ENCODE measurements around the gene NEURL3. TPM values are rescaled to one million over a fixed set of nuclear protein-coding genes. Genes with fewer than 3 reads are reported as not detected.

The NEURL3 gene
- total RNA-seq, 4 donors from 2014 or later, result 0.40 TPM; not detected in 3

- H3K36me3 ChIP-seq, result no peaks in the 10 kb centered on the region
- intact Hi-C loops (cut with DNase I), result no loop called here
- no peak for DNase-seq
- H3K4me1 ChIP-seq, result peaks cover 0 to 3% of the 10 kb centered on the region in 2 donors
- no peaks in the 10 kb centered on the region for H3K27me3 ChIP-seq
- no peak overlapping the region for H3K4me3 ChIP-seq (replicated peaks in 1 of 3)
- H3K9me3 ChIP-seq, result no peaks in the 10 kb centered on the region
- WGBS, 2 donors, result 66 to 80% methylated on average over 3 of the region's 3 CpGs
- H3K27ac ChIP-seq, result peak overlapping the region in 2 of 3 donors; percentile 51 to 52
- TF ChIP-seq POLR2A (IDR thresholded peaks at IDR 0.05), result no peak
These were observed 18.5 kb downstream of the NEURL3 start for GRCh38 chr2:96486696-96487095.

DNA sequence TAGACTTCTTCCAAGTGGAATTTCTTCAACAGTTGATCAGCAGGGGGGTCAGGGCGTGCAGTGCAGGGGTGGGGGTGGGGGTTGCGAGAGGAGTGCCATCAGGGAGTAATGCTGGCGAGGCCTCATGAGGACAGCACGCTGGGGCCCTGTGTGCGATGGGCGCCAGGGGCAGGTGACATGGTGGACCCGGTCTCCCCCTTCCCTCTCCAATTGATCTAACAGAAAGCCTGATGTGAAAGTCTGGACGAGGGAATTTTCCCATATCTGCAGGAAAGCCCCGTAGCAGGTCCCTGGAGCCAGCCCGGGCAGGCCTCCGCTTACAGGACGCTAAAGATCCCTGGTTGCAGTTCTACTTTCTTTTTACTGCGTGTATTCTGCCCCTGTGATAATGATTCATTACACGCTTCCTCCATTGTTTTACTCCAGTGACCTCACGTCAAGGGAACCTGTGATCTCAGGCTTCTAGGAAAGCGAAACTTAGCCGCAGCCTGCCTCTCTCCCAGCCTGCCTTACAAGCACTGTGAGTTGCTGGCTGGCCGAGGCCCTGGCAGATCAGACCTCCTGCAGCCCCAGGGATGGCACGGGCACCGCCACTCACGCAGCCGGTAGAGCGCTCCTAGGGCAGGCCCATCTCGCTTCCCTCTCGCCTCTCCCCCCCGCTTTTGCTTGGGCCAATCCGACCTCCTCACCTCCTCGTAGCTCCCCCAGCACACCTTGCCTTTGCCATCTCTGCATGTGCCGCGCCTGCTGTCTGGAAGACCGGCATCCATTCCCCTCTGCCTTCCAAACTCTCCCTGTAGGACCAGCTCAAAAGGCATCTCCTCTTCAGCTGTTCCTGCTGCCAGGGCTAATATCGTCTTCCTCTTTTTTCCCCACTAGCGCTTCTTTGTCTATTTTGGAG lies 19.2 kb downstream of the NEURL3 start:
- Histone ChIP-seq H3K4me3 (replicated peaks in 1 of 3) (peak overlapping the region in 1 of 3 donors; percentile 32), H3K27ac (peak overlapping the region; percentile 19 to 52 (median 51)), H3K27me3 (no peaks in the 10 kb centered on the region), H3K36me3 (no peaks in the 10 kb centered on the region), H3K9me3 (no peaks in the 10 kb centered on the region), H3K4me1 (peaks cover 0 to 3% of the 10 kb centered on the region in 2 donors)
- intact Hi-C loops (cut with DNase I), result no loop called here
- 26 to 30% methylated on average over 33 of the region's 33 CpGs for WGBS, 2 donors
- TF ChIP-seq CTCF (IDR thresholded peaks at IDR 0.05) (no peak), POLR2A (IDR thresholded peaks at IDR 0.05) (peak in 1 of 2 donors; percentile 36)
- peak; percentile 68 to 76 for DNase-seq

- Histone ChIP-seq H3K9me3 (no peaks in the 10 kb centered on the region), H3K36me3 (no peaks in the 10 kb centered on the region), H3K27ac (peak overlapping the region in 2 of 3 donors; percentile 51 to 52), H3K4me3 (replicated peaks in 1 of 3) (peak overlapping the region in 1 of 3 donors; percentile 32), H3K4me1 (peaks cover 0 to 3% of the 10 kb centered on the region in 2 donors), H3K27me3 (no peaks in the 10 kb centered on the region)
- 72 to 84% methylated on average over 9 of the region's 9 CpGs for WGBS, 2 donors
- intact Hi-C loops (cut with DNase I), result no loop called here
- TF ChIP-seq POLR2A (IDR thresholded peaks at IDR 0.05) (no peak), CTCF (IDR thresholded peaks at IDR 0.05) (no peak)
- no peak for DNase-seq
These were observed 19.8 kb downstream of the NEURL3 start for GRCh38 chr2:96485350-96485749.

DNA sequence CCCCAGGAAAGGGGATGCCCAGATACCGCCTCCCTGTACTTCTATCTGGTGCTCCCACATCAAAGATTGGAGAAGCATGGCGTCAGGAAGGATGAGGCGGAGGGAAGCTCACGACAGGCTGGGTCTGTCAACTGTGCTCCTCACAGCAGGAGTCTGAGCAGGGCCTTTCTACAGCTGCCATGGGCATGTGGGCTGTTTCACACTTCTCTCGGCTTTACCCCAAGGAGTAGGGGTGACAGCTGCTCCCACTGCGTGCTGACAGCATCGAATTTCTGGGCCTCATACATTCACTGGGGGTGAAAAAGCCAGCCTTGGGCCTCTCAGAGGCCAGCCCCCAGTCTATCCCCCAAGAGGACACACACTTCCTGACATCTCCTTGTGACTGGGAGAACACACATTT lies 21.1 kb downstream of the NEURL3 start:
- TF ChIP-seq CTCF (IDR thresholded peaks at IDR 0.05) (no peak), POLR2A (IDR thresholded peaks at IDR 0.05) (no peak)
- 92 to 94% methylated on average over 7 of the region's 7 CpGs for WGBS, 2 donors
- H3K4me1 ChIP-seq, result peaks cover 0 to 3% of the 10 kb centered on the region in 2 donors
- no peaks in the 10 kb centered on the region for H3K9me3 ChIP-seq
- H3K27me3 ChIP-seq, result no peaks in the 10 kb centered on the region
- intact Hi-C loops (cut with DNase I), result no loop called here
- H3K27ac ChIP-seq, result no peak overlapping the region
- no peak overlapping the region for H3K4me3 ChIP-seq (replicated peaks in 1 of 3)
- no peaks in the 10 kb centered on the region for H3K36me3 ChIP-seq
- DNase-seq, result no peak

GRCh38 chr2:96477458-96477857 lies 27.7 kb downstream of the NEURL3 start:
- Histone ChIP-seq H3K4me1 (no peaks in the 10 kb centered on the region), H3K4me3 (replicated peaks in 1 of 3) (no peak overlapping the region), H3K27me3 (no peaks in the 10 kb centered on the region), H3K27ac (no peak overlapping the region), H3K9me3 (no peaks in the 10 kb centered on the region), H3K36me3 (no peaks in the 10 kb centered on the region)
- no peak for DNase-seq
- 52 to 64% methylated on average over 1 of the region's 1 CpG for WGBS, 2 donors
- TF ChIP-seq POLR2A (IDR thresholded peaks at IDR 0.05), result no peak
- no peak for TF ChIP-seq CTCF (IDR thresholded peaks at IDR 0.05)
- intact Hi-C loops (cut with DNase I), result no loop called here
